Ovary (tissue), 3 donors: Measurements from ENCODE around the gene CENPV.

Experiments used
- CTCF ChIP-seq, 3 donors: fragments of 450-650 bp in 2 of 3; fragments of 200-600 bp in 1 of 3; IDR thresholded peaks; one replicate each; pipeline versions ENCODE4 v1.5.1 to v1.8.0; 2016 to 2022; ENCODE audit warnings: antibody characterized with exemption in 3 of 3, mild to moderate bottlenecking in 1 of 3
- POLR2A ChIP-seq: fragments of 450-650 bp; IDR thresholded peaks from one replicate; pipeline ENCODE4 v1.6.1; 2017; ENCODE audit warnings: antibody characterized with exemption, mild to moderate bottlenecking, moderate library complexity
- donor health status: DM: no; HTN: no; CAD: no.

GRCh38 chr17:16352667-16353316 is 477 bp downstream of the CENPV start:
- no peak for TF ChIP-seq CTCF (IDR thresholded peaks at IDR 0.05)
- TF ChIP-seq POLR2A, result no peak
